Endodermal cell (in vitro differentiated cells): ENCODE data around the gene PREX1. TPM values are rescaled to one million over a fixed set of nuclear protein-coding genes. Genes with fewer than 3 reads are reported as not detected.
A peak's percentile ranks its signal among the peaks of the same experiment; 100 is the strongest.

Source experiments
- DNase-seq: peaks from one replicate; pipeline ENCODE4 v3.0.0-alpha.2; 2017
- H3K27ac ChIP-seq: 2 replicates; pipeline ENCODE4 v1.5.1; 2013; ENCODE audit warnings: mild to moderate bottlenecking, low read depth, low read length, moderate library complexity
- H3K27me3 ChIP-seq: 2 replicates; pipeline ENCODE4 v1.6.1; 2013; ENCODE audit warnings: mild to moderate bottlenecking, low read length, moderate library complexity; ENCODE audit not compliant: insufficient read depth, control insufficient read depth, poor library complexity, severe bottlenecking
- H3K36me3 ChIP-seq: 2 replicates; pipeline ENCODE4 v1.7.0; 2013; ENCODE audit warnings: mild to moderate bottlenecking, low read length, moderate library complexity; ENCODE audit not compliant: control insufficient read depth, insufficient read depth
- H3K4me1 ChIP-seq: one replicate; pipeline ENCODE4 v1.7.0; 2013; ENCODE audit warnings: low read length; ENCODE audit not compliant: control insufficient read depth, insufficient read depth
- H3K4me3 ChIP-seq: 2 replicates; pipeline ENCODE4 v1.5.1; 2013; ENCODE audit warnings: mild to moderate bottlenecking, low read length, moderate library complexity
- H3K9ac ChIP-seq: 2 replicates; pipeline ENCODE4 v1.6.1; 2013; ENCODE audit warnings: mild to moderate bottlenecking, low read length, moderate library complexity; ENCODE audit not compliant: poor library complexity, severe bottlenecking; ENCODE audit errors: extremely low read depth
- H3K9me3 ChIP-seq: 2 replicates; pipeline ENCODE4 v1.6.1; 2013; ENCODE audit warnings: mild to moderate bottlenecking, low read length, moderate library complexity; ENCODE audit not compliant: control insufficient read depth
- H3K27ac Mint-ChIP-seq: 2 replicates; pipeline ENCODE4 v1.8.0; 2020; ENCODE audit warnings: mixed read lengths
- H3K27me3 Mint-ChIP-seq: 2 replicates; pipeline ENCODE4 v1.8.0; 2021; ENCODE audit warnings: mild to moderate bottlenecking, mixed read lengths; ENCODE audit not compliant: insufficient read depth
- H3K36me3 Mint-ChIP-seq: 2 replicates; pipeline ENCODE4 v1.8.0; 2020; ENCODE audit warnings: low read depth, mixed read lengths
- H3K4me1 Mint-ChIP-seq: 2 replicates; pipeline ENCODE4 v1.8.0; 2020; ENCODE audit warnings: mixed read lengths
- H3K4me3 Mint-ChIP-seq: 2 replicates; pipeline ENCODE4 v1.8.0; 2020; ENCODE audit warnings: mild to moderate bottlenecking, moderate library complexity, mixed read lengths
- H3K9me3 Mint-ChIP-seq: 2 replicates; pipeline ENCODE4 v1.8.0; 2020; ENCODE audit warnings: mild to moderate bottlenecking, mixed read lengths
- WGBS, 2 experiments: methylation state at CpG; one replicate each; pipeline versions ENCODE4 v1.1.5 to v1.1.7; 2013; ENCODE audit warnings: missing lambda C conversion rate in 2 of 2, mixed read lengths in 1 of 2; ENCODE audit not compliant: insufficient coverage in 1 of 2, insufficient read length in 1 of 2; 5-methylcytosine and 5-hydroxymethylcytosine counted together
- total RNA-seq, 2 donors: library from RNA; stranded (reverse); fragmentation: NEBNext Ultra II Directional in 1 of 2; extraction: Animal tissue kit (Norgen Biotek cat#: 25700) in 1 of 2; gene quantifications; 2 replicates in 1 of 2; 3 replicates in 1 of 2; pipeline ENCODE4 v1.2.1, GENCODE V29; 2021
- TF ChIP-seq, protein P1 (sequence below): fragments of 200-600 bp; sonication (generic); conservative IDR thresholded peaks from 2 replicates; pipeline ENCODE4 v1.5.0; 2021; ENCODE audit warnings: antibody characterized with exemption, mild to moderate bottlenecking

The PREX1 gene
- total RNA-seq, 2 donors from 2014 or later, result 65.3 to 70.5 TPM

DNA sequence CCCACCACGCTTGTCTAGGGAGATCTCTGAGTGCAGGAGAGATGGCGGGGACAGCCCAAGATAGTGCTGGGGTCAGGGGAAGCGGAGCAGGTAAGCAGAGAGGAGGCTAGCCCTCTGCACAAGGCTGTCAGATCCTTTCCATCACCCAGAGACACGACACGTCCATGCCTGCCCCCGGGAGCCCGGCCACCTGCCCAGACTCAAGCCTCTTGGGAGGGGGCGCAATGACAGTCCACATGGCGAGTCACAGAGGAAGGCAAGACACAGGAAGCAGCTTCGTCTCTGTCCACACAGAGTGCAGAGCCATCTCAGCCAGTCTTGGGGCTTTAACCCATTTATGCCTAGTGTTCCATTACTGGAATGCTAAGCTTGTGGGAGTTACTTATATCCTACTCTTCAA is 78.4 kb downstream of the PREX1 start:
- Histone ChIP-seq H3K27ac (no peak overlapping the region), H3K9ac (no peak overlapping the region), H3K9me3 (peaks cover 7% of the 10 kb centered on the region), H3K27me3 (no peaks in the 10 kb centered on the region), H3K4me3 (no peak overlapping the region), H3K36me3 (peaks cover 27% of the 10 kb centered on the region), H3K4me1 (peaks cover 19% of the 10 kb centered on the region)
- Mint-ChIP-seq H3K36me3 (peaks cover 13% of the 10 kb centered on the region), H3K27ac (peak overlapping the region; percentile 8), H3K4me3 (no peak overlapping the region), H3K4me1 (peaks cover 47% of the 10 kb centered on the region), H3K27me3 (no peaks in the 10 kb centered on the region), H3K9me3 (peaks cover 4% of the 10 kb centered on the region)
- TF ChIP-seq, protein P1, sequence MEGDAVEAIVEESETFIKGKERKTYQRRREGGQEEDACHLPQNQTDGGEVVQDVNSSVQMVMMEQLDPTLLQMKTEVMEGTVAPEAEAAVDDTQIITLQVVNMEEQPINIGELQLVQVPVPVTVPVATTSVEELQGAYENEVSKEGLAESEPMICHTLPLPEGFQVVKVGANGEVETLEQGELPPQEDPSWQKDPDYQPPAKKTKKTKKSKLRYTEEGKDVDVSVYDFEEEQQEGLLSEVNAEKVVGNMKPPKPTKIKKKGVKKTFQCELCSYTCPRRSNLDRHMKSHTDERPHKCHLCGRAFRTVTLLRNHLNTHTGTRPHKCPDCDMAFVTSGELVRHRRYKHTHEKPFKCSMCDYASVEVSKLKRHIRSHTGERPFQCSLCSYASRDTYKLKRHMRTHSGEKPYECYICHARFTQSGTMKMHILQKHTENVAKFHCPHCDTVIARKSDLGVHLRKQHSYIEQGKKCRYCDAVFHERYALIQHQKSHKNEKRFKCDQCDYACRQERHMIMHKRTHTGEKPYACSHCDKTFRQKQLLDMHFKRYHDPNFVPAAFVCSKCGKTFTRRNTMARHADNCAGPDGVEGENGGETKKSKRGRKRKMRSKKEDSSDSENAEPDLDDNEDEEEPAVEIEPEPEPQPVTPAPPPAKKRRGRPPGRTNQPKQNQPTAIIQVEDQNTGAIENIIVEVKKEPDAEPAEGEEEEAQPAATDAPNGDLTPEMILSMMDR, result no peak
- 92 to 98% methylated on average over 10 of the region's 10 CpGs for WGBS, 2 experiments
- no peak for DNase-seq

DNA sequence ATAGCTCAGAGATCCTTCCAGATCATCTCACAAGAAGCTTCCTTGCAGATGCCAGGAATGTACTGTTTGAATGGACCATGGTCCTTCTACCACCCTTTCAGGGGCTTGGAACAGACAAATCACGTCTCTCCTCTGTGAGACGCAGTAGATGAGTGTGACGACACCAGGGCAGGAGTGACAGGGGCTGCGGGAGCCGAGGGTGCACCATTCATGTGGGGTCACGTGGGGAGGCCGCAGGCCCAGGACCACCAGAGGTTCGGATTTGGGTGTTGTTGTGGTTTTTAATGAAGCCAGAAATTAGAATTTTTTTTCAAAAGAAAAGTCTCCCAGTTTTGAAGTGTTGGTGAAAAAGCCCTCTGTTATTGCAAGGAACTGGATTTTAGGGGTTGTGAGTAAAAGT is 79.2 kb downstream of the PREX1 start:
- Mint-ChIP-seq H3K27ac (peak overlapping the region; percentile 18), H3K9me3 (peaks cover 4% of the 10 kb centered on the region), H3K4me1 (peaks cover 44% of the 10 kb centered on the region), H3K4me3 (no peak overlapping the region), H3K27me3 (no peaks in the 10 kb centered on the region), H3K36me3 (peaks cover 21% of the 10 kb centered on the region)
- H3K27ac ChIP-seq, result no peak overlapping the region
- H3K9me3 ChIP-seq, result peaks cover 7% of the 10 kb centered on the region
- no peak for DNase-seq
- no peaks in the 10 kb centered on the region for H3K27me3 ChIP-seq
- TF ChIP-seq, protein P1, result no peak
- peaks cover 19% of the 10 kb centered on the region for H3K4me1 ChIP-seq
- 94 to 98% methylated on average over 7 to 8 of the region's 8 CpGs for WGBS, 2 experiments
- H3K9ac ChIP-seq, result no peak overlapping the region
- H3K36me3 ChIP-seq, result peaks cover 35% of the 10 kb centered on the region
- no peak overlapping the region for H3K4me3 ChIP-seq

DNA sequence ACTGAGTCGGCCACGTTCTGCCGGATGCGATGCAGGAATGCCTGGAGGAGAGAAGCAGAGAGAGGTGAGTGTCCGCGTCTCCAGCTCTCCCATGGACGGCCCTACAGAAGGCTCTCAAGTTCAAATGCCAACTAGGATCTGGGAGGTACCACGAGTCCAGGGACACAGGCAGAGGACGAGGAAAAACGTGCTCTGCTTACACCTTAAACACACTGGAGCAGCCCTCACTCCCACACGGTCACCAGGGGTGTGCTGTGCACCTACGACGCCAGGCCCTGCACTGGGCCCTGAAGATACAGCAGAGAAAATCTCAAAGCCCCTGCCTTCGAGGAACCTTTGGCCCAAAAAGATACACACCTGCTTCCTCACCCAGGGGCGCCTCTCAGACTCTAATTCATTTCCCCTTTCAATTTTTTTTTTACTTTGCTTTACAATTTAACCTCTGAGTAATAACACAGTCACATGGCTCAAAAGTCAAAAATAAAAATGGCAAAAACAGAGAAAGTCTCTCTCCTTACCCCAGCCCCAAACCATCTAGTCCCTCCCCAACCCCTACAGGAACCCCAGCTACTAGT is 79.9 kb downstream of the PREX1 start:
- Histone ChIP-seq H3K4me3 (no peak overlapping the region), H3K9me3 (peaks cover 7% of the 10 kb centered on the region), H3K4me1 (peaks cover 19% of the 10 kb centered on the region), H3K27ac (peak overlapping the region; percentile 96), H3K9ac (no peak overlapping the region), H3K36me3 (peaks cover 41% of the 10 kb centered on the region), H3K27me3 (no peaks in the 10 kb centered on the region)
- TF ChIP-seq, protein P1, result no peak
- Mint-ChIP-seq H3K36me3 (peaks cover 24% of the 10 kb centered on the region), H3K4me3 (no peak overlapping the region), H3K9me3 (peaks cover 4% of the 10 kb centered on the region), H3K27me3 (no peaks in the 10 kb centered on the region), H3K27ac (peak overlapping the region; percentile 18), H3K4me1 (peaks cover 42% of the 10 kb centered on the region)
- DNase-seq, result no peak
- WGBS, 2 experiments, result 91 to 92% methylated on average over 13 to 15 of the region's 15 CpGs
